OCI-LY3 (cell line): ENCODE data around the gene PSMD14.
"Not testable (repeated sequence)": the region's sequence is repeated elsewhere in the genome, so short reads cannot be mapped to it uniquely, and the experiment has no call there.

Experiments used
- EZH2phosphoT487 ChIP-seq: fragments of 200-600 bp; shearing (Covaris generic); IDR thresholded peaks from 2 replicates; pipeline ENCODE4 v1.6.1; 2018; ENCODE audit warnings: antibody characterized with exemption, mixed run types, low read depth
- TF ChIP-seq, protein P1 (sequence below): fragments of 200-600, 300-600 bp; sonication (generic); IDR thresholded peaks from 2 replicates; pipeline ENCODE4 v1.5.1; 2014; ENCODE audit warnings: antibody characterized with exemption, low read length, low read depth

DNA sequence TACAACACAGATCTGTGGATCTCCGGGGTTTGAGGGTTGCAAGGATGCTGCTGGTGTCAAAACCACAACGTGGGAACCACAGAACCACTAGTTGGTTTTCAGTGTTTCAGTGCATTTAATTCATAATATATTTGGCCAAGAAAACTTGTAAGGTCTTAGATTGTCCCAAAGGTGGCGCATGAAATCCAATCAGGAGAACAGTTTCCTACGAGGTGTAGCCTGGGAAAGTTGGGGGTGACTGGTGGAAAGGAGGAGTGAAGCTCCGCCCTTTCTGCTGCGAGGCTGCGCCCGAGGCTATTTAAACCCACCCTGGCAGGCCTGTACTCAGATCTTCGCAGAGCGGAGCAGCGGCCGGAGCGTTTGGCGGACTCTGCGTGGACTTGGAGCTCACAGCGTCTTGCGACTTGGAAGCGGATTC is 27.3 kb upstream of the PSMD14 start:
- TF ChIP-seq, protein P1, sequence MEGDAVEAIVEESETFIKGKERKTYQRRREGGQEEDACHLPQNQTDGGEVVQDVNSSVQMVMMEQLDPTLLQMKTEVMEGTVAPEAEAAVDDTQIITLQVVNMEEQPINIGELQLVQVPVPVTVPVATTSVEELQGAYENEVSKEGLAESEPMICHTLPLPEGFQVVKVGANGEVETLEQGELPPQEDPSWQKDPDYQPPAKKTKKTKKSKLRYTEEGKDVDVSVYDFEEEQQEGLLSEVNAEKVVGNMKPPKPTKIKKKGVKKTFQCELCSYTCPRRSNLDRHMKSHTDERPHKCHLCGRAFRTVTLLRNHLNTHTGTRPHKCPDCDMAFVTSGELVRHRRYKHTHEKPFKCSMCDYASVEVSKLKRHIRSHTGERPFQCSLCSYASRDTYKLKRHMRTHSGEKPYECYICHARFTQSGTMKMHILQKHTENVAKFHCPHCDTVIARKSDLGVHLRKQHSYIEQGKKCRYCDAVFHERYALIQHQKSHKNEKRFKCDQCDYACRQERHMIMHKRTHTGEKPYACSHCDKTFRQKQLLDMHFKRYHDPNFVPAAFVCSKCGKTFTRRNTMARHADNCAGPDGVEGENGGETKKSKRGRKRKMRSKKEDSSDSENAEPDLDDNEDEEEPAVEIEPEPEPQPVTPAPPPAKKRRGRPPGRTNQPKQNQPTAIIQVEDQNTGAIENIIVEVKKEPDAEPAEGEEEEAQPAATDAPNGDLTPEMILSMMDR, result peak; percentile 22
- TF ChIP-seq EZH2phosphoT487, result not testable (repeated sequence)
